ENCODE measurements around the gene ING5. TPM values are rescaled to one million over a fixed set of nuclear protein-coding genes. Genes with fewer than 3 reads are reported as not detected.

Gene ING5
- total and polyA plus RNA-seq, 2 donors (not counting 3 experiments of a cell fraction or from before 2014, with no cell fraction given) = 24.5 to 33.4 TPM

- H3K4me3 ChIP-seq (replicated peaks in 1 of 3; ENCODE audit: insufficient read depth in 1 of 3, low read depth in 1 of 3, low read length in 3 of 3) = no peak overlapping the region
- POLR2A ChIA-PET = no interaction called here
- H3K79me2 ChIP-seq (ENCODE audit: control insufficient read depth, insufficient read depth, low read length) = no peaks in the 10 kb centered on the region
- DNase-seq (ENCODE audit: low read depth, low spot score) (no peak), FAIRE-seq (no peak)
- H3K36me3 ChIP-seq (ENCODE audit: control insufficient read depth in 2 of 2, extremely low read depth in 1 of 2, insufficient read depth in 2 of 2, low read length in 2 of 2) = peaks cover 0 to 13% of the 10 kb centered on the region in 2 experiments
- no TSS peak for BruUV-seq (replicated peaks)
- no peak overlapping the region for H3K27ac ChIP-seq (ENCODE audit: insufficient read depth, low read depth, low read length)
- H2AFZ ChIP-seq (ENCODE audit: low read depth, low read length) = no peak overlapping the region
- peaks cover 3% of the 10 kb centered on the region for H3K4me1 ChIP-seq (ENCODE audit: control insufficient read depth, extremely low read depth, insufficient read depth, low read length)
- CTCF ChIA-PET = interaction anchor here (1.1 to 1.5 kb wide), 2 partner anchors 9 to 153 kb away, joined by 3 to 4 read pairs; partner anchors contain the start of gene D2HGDH
- H3K9me3 ChIP-seq (replicated peaks; ENCODE audit: control insufficient read depth, insufficient read depth, low read length) = no peaks in the 10 kb centered on the region
- H3K4me2 ChIP-seq (ENCODE audit: insufficient read depth, low read length) = no peak overlapping the region
- dilution Hi-C loops (cut with MboI; ENCODE audit: extremely low pct_ligation_motif_present, low sequenced_read_pairs) = no loop called here
- H3K9ac ChIP-seq (replicated peaks; ENCODE audit: extremely low read depth, insufficient read depth, low read length) = no peak overlapping the region
- intact Hi-C loops (cut with micrococcal nuclease) = no loop called here
- H3K9me1 ChIP-seq (replicated peaks; ENCODE audit: control insufficient read depth, extremely low read depth, insufficient read depth, low read length) = no peaks in the 10 kb centered on the region
- no peak for TF ChIP-seq EZH2 (IDR thresholded peaks at IDR 0.05; ENCODE audit: borderline replicate concordance, low read depth, low read length, severe bottlenecking)
- TF ChIP-seq POLR2AphosphoS5 (IDR thresholded peaks at IDR 0.05; ENCODE audit: insufficient read depth, low read depth, low read length) = no peak
- no peak for TF ChIP-seq JUN (IDR thresholded peaks at IDR 0.05; ENCODE audit: borderline replicate concordance, insufficient read depth, insufficient read length, low read depth)
- TF ChIP-seq MYC (IDR thresholded peaks at IDR 0.05; ENCODE audit: low read depth, low read length) = no peak
- no peak for TF ChIP-seq POLR2A (IDR thresholded peaks at IDR 0.05; ENCODE audit: low read depth, low read length)
- no peak for TF ChIP-seq MAX (IDR thresholded peaks at IDR 0.05; ENCODE audit: insufficient read depth, insufficient read length)
- TF ChIP-seq FOS (IDR thresholded peaks at IDR 0.05; ENCODE audit: borderline replicate concordance, insufficient read depth, low read length) = no peak
- TF ChIP-seq GATA2 (IDR thresholded peaks at IDR 0.05; ENCODE audit: insufficient read depth, insufficient read length, low read depth, low read length) = no peak
- TF ChIP-seq CTCF (IDR thresholded peaks at IDR 0.05; ENCODE audit: extremely low read depth in 1 of 2, insufficient read depth in 1 of 2, low read depth in 1 of 2, low read length in 2 of 2) = no peak
- no peaks in the 10 kb centered on the region for H4K20me1 ChIP-seq (replicated peaks; ENCODE audit: control insufficient read depth, extremely low read depth, insufficient read depth, low read length)
- no peaks in the 10 kb centered on the region for H3K27me3 ChIP-seq (ENCODE audit: control insufficient read depth in 2 of 2, insufficient read depth in 2 of 2, low read length in 2 of 2)
These were observed 23.4 kb downstream of the ING5 start for GRCh38 chr2:241724975-241725870.

All from endothelial cell of umbilical vein (primary cell).